KOPT-K1 (cell line): Measurements from ENCODE around the gene ZNF598.
A peak's percentile ranks its signal among the peaks of the same experiment; 100 is the strongest.

Source experiments
- H3K27ac ChIP-seq: fragments of 200-600 bp; sonication (generic); 2 replicates; pipeline ENCODE4 v1.5.1; 2016; ENCODE audit warnings: antibody characterized with exemption, mild to moderate bottlenecking, low read depth, low read length; ENCODE audit not compliant: poor library complexity, severe bottlenecking
- H3K36me3 ChIP-seq: fragments of 200-600 bp; sonication (generic); 2 replicates; pipeline ENCODE4 v1.5.1; 2017; ENCODE audit warnings: antibody characterized with exemption, mild to moderate bottlenecking, low read length, moderate library complexity; ENCODE audit not compliant: insufficient read depth
- H3K9me3 ChIP-seq: fragments of 200-600 bp; sonication (generic); 2 replicates; pipeline ENCODE4 v1.5.1; 2017; ENCODE audit warnings: antibody characterized with exemption, low read length, mild to moderate bottlenecking; ENCODE audit not compliant: insufficient read depth, poor library complexity, severe bottlenecking

ZNF598 gene

GRCh38 chr16:2009791-2010510, at the start of gene ZNF598:
TSS of gene ZNF598 (minus strand) at chr16:2009821.
- Histone ChIP-seq H3K9me3 (no peaks in the 10 kb centered on the region), H3K27ac (peak within 1 kb of the TSS; percentile 68), H3K36me3 (peaks cover 21% of the 10 kb centered on the region; the same call in 1 of the 2 replicates)

GRCh38 chr16:2058872-2059271, 49.3 kb upstream of the ZNF598 start:
- Histone ChIP-seq H3K27ac (no peak overlapping the region), H3K36me3 (peaks cover 60% of the 10 kb centered on the region; the same call in 1 of the 2 replicates), H3K9me3 (no peaks in the 10 kb centered on the region)

GRCh38 chr16:2058420-2058819, 48.8 kb upstream of the ZNF598 start:
- no peaks in the 10 kb centered on the region for H3K9me3 ChIP-seq
- H3K27ac ChIP-seq = no peak overlapping the region
- peaks cover 60% of the 10 kb centered on the region; the same call in 1 of the 2 replicates for H3K36me3 ChIP-seq

GRCh38 chr16:2057438-2057837, 47.8 kb upstream of the ZNF598 start:
- Histone ChIP-seq H3K9me3 (no peaks in the 10 kb centered on the region), H3K36me3 (peaks cover 61% of the 10 kb centered on the region), H3K27ac (no peak overlapping the region)

- H3K36me3 ChIP-seq = peaks cover 67% of the 10 kb centered on the region
These were observed 47.2 kb upstream of the ZNF598 start for GRCh38 chr16:2056681-2057407.

GRCh38 chr16:2056077-2056476, 46.5 kb upstream of the ZNF598 start:
- no peaks in the 10 kb centered on the region for H3K9me3 ChIP-seq
- H3K27ac ChIP-seq = no peak overlapping the region
- H3K36me3 ChIP-seq = peaks cover 70% of the 10 kb centered on the region

More at GRCh38 chr16:2056681-2057407, 47.2 kb upstream of the ZNF598 start:
- no peak overlapping the region for H3K27ac ChIP-seq
- H3K9me3 ChIP-seq = no peaks in the 10 kb centered on the region

- H3K27ac ChIP-seq = no peak overlapping the region
- no peaks in the 10 kb centered on the region for H3K9me3 ChIP-seq
- peaks cover 65% of the 10 kb centered on the region for H3K36me3 ChIP-seq
These were observed 45.1 kb upstream of the ZNF598 start for GRCh38 chr16:2054543-2055245.

- no peaks in the 10 kb centered on the region for H3K9me3 ChIP-seq
These were observed 44.3 kb upstream of the ZNF598 start for GRCh38 chr16:2053897-2054296.

GRCh38 chr16:2053211-2053610, 43.6 kb upstream of the ZNF598 start:
- Histone ChIP-seq H3K27ac (no peak overlapping the region), H3K9me3 (no peaks in the 10 kb centered on the region), H3K36me3 (peaks cover 61% of the 10 kb centered on the region)

More at GRCh38 chr16:2053897-2054296, 44.3 kb upstream of the ZNF598 start:
- H3K36me3 ChIP-seq = peaks cover 65% of the 10 kb centered on the region
- H3K27ac ChIP-seq = no peak overlapping the region

- peak overlapping the region; percentile 50 for H3K27ac ChIP-seq
- peaks cover 33% of the 10 kb centered on the region for H3K36me3 ChIP-seq
- no peaks in the 10 kb centered on the region for H3K9me3 ChIP-seq
These were observed 38.5 kb upstream of the ZNF598 start for GRCh38 chr16:2048116-2048543.

GRCh38 chr16:2047330-2048115, 37.9 kb upstream of the ZNF598 start, which contains the start of the genes NTHL1 and TSC2:
TSS of gene NTHL1 (minus strand) at chr16:2047834. CDS start at chr16:2047823, 11 bp downstream.
TSS of gene TSC2 (plus strand) at chr16:2047985. CDS start at chr16:2048616, 631 bp downstream.
- no peaks in the 10 kb centered on the region for H3K9me3 ChIP-seq
- H3K27ac ChIP-seq = peak within 1 kb of the TSS; percentile 50
- peaks cover 29% of the 10 kb centered on the region for H3K36me3 ChIP-seq

GRCh38 chr16:2046893-2047329, 37.3 kb upstream of the ZNF598 start:
- Histone ChIP-seq H3K9me3 (no peaks in the 10 kb centered on the region), H3K36me3 (peaks cover 23% of the 10 kb centered on the region; the same call in 1 of the 2 replicates), H3K27ac (peak overlapping the region; percentile 50)

GRCh38 chr16:2045965-2046892, 36.6 kb upstream of the ZNF598 start:
- H3K36me3 ChIP-seq = peaks cover 16% of the 10 kb centered on the region; the same call in 1 of the 2 replicates
- no peak overlapping the region for H3K27ac ChIP-seq
- H3K9me3 ChIP-seq = no peaks in the 10 kb centered on the region
